ENCODE data around the gene B4GALT1. TPM values are rescaled to one million over a fixed set of nuclear protein-coding genes. Genes with fewer than 3 reads are reported as not detected.

B4GALT1 gene
- total and polyA plus RNA-seq, 10 donors, result 18.1 to 111 (median 82.7) TPM

DNA sequence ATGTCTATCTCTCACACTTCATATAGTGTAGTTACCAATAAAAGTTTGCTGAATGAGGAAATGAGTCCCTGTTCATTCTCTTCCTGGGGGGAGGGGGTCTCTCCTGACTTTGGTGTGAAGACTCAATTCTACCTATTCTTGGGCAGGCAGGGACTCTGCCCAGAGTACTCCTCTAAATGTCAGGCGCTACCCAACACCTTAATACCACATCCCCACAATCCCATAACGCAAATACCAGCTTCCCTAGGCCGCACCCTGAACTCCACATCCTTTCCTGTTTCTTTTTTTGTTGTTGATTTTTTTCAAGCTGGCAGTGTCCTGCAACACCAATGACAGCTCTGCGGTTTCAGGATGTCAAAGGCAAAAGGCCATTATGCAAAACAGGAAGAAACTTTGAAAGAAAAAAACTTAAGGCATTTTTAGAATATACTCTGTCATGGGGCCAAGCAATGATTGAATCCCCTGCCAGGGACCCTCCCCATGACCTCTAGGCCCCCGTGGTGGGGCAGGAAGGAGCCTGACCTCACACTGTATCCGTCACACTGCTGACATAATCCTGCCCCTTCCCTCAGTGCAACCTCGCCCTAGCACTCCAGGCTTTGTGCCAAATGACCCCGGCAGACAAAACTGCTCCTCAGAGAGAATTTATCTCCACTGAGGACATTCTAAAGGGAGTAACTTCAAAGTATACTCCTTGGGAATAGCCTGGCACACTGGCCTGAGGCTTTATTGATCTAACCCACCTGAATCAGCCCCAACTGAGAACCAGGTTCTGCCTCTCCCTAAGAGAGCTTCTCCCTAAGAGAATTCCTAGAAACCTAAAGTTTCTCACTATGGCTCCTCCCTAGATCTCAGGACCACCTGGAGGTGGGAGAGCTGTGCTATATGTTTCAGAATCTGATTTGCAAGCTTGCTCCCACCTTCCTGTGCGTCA lies 8.0 kb downstream of the B4GALT1 start:
- WGBS, 5 donors, result 3 to 6% (median 5%) methylated on average over 8 to 9 of the region's 9 CpGs
- peak overlapping the region in 4 of 8 donors; percentile 1 to 81 (median 8) for H3K4me3 ChIP-seq
- TF ChIP-seq POLR2AphosphoS5 (IDR thresholded peaks at IDR 0.05) (peak in 2 of 3 donors; percentile 85), POLR2A (IDR thresholded peaks at IDR 0.05) (no peak)
- H3K27me3 ChIP-seq (replicated peaks in 1 of 7), result no peaks in the 10 kb centered on the region
- no peaks in the 10 kb centered on the region for H3K36me3 ChIP-seq
- H3K27ac ChIP-seq, result peak overlapping the region; percentile 86 to 99 (median 98)
- peaks cover 86 to 100% (median 99%) of the 10 kb centered on the region in 6 donors for H3K4me1 ChIP-seq
- intact Hi-C loops (cut with DNase I; ENCODE audit: low total_unique reads), result no loop called here
- peak; percentile 89 for DNase-seq
- H3K9me3 ChIP-seq, result no peaks in the 10 kb centered on the region

DNA sequence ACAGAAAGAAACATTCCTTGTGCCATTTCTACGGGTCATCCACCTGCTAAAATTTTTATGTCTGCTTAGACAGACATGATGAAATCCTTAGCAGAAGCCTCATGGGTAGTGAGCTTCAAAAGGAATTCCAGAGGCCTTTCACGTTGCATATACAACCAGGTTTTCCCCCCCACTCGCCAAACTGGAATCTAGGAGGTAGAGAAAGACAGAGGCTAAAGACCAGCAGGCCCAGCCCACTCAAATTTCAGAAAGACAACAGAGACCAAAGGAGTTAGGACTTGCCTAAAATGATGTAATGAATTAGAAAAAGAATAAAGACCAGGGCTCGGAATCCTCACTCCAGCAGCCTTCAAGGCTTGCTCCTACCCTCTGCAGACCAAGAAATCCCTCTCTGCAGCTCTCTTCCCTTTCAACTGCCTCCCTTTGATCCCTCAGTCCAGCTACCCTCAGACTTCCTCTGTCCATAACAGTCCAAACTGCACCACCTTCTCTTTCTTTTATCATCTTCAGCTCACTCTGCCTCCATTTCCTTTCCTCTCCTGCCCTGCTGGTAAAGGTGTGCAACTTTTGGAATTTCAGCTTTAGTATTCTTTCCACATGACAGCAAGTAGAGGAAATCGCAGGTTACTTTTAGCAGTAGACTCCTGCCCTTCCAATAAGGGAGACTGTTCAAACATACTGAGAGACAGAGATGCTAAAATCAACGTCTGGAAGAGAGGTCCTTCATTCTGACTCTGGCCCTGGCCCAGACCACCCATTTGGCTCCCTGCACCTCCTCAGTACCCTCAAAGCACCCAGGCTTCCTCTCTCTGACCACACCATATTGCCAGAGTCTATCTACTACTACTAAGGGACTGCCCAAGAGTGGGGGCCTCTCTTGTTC lies 8.9 kb downstream of the B4GALT1 start:
- Histone ChIP-seq H3K4me3 (peak overlapping the region in 3 of 8 donors; percentile 1 to 81 (median 4)), H3K36me3 (no peaks in the 10 kb centered on the region), H3K27me3 (replicated peaks in 1 of 7) (no peaks in the 10 kb centered on the region), H3K27ac (peak overlapping the region; percentile 86 to 99 (median 98)), H3K9me3 (no peaks in the 10 kb centered on the region), H3K4me1 (peaks cover 83 to 100% (median 98%) of the 10 kb centered on the region in 6 donors)
- DNase-seq, result no peak
- intact Hi-C loops (cut with DNase I; ENCODE audit: low total_unique reads), result no loop called here
- WGBS, 5 donors, result 41 to 57% (median 44%) methylated on average over 6 of the region's 6 CpGs
- no peak for TF ChIP-seq POLR2A (IDR thresholded peaks at IDR 0.05)
- TF ChIP-seq, protein P1, sequence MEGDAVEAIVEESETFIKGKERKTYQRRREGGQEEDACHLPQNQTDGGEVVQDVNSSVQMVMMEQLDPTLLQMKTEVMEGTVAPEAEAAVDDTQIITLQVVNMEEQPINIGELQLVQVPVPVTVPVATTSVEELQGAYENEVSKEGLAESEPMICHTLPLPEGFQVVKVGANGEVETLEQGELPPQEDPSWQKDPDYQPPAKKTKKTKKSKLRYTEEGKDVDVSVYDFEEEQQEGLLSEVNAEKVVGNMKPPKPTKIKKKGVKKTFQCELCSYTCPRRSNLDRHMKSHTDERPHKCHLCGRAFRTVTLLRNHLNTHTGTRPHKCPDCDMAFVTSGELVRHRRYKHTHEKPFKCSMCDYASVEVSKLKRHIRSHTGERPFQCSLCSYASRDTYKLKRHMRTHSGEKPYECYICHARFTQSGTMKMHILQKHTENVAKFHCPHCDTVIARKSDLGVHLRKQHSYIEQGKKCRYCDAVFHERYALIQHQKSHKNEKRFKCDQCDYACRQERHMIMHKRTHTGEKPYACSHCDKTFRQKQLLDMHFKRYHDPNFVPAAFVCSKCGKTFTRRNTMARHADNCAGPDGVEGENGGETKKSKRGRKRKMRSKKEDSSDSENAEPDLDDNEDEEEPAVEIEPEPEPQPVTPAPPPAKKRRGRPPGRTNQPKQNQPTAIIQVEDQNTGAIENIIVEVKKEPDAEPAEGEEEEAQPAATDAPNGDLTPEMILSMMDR (IDR thresholded peaks at IDR 0.05 in 8 of 11, conservative IDR thresholded peaks at IDR 0.05 in 3 of 11), result no peak
- TF ChIP-seq POLR2AphosphoS5 (IDR thresholded peaks at IDR 0.05), result no peak

DNA sequence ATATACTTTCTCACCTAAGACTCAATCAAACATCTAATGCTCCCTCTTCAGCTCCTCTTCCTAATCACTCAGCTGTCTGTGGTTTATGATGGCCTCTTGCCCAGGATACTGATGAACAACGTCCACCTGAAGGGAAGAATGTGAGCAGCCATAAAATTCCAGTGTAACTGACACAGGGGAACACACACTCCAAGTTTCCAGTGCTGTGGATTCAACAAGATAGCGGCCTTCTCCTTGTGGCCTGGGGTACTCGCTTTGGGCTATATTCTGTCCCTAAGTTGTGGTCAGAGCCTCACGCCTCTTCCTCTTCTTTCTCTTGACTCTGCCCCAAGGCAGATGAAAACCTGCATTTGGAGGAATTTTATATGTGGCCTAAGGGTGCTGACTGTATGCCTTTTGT lies 11.7 kb downstream of the B4GALT1 start:
- Histone ChIP-seq H3K36me3 (no peaks in the 10 kb centered on the region), H3K27ac (peak overlapping the region; percentile 15 to 99 (median 98)), H3K4me3 (peak overlapping the region in 1 of 8 donors; percentile 33), H3K27me3 (replicated peaks in 1 of 7) (no peaks in the 10 kb centered on the region), H3K4me1 (peaks cover 83 to 100% (median 98%) of the 10 kb centered on the region in 6 donors), H3K9me3 (no peaks in the 10 kb centered on the region)
- intact Hi-C loops (cut with DNase I; ENCODE audit: low total_unique reads), result no loop called here
- no peak for DNase-seq
- WGBS, 5 donors, result 40 to 68% (median 58%) methylated on average over 4 of the region's 4 CpGs
- TF ChIP-seq POLR2AphosphoS5 (IDR thresholded peaks at IDR 0.05) (no peak), POLR2A (IDR thresholded peaks at IDR 0.05) (no peak)
- TF ChIP-seq, protein P1 (IDR thresholded peaks at IDR 0.05 in 8 of 11, conservative IDR thresholded peaks at IDR 0.05 in 3 of 11), result no peak

DNA sequence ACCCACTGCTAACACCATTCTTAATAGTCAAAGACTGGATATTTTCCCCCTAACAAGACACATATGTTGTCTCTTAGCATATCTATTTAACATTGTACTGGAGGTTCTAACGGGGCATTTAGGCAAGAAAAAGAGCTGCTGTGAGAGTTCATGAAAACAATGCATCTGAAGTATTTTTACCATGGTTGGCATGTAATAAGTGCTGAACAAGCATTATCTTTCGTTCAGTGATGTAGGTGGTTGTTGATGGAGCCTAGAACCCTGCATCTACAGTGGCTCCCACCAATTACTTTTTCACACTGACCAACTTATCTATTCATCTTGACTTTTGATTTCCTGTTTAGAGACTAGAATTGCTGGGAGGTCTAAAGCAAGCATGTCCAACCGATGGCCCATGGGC lies 12.8 kb downstream of the B4GALT1 start:
- Histone ChIP-seq H3K36me3 (no peaks in the 10 kb centered on the region), H3K4me1 (peaks cover 73 to 99% (median 96%) of the 10 kb centered on the region in 6 donors), H3K27ac (peak overlapping the region; percentile 39 to 99 (median 98)), H3K27me3 (replicated peaks in 1 of 7) (no peaks in the 10 kb centered on the region), H3K9me3 (no peaks in the 10 kb centered on the region), H3K4me3 (no peak overlapping the region)
- intact Hi-C loops (cut with DNase I; ENCODE audit: low total_unique reads), result no loop called here
- DNase-seq, result no peak
- TF ChIP-seq POLR2A (IDR thresholded peaks at IDR 0.05) (no peak), POLR2AphosphoS5 (IDR thresholded peaks at IDR 0.05) (no peak)
- TF ChIP-seq, protein P1 (IDR thresholded peaks at IDR 0.05 in 8 of 11, conservative IDR thresholded peaks at IDR 0.05 in 3 of 11), result no peak
- 47 to 53% (median 51%) methylated on average over 3 of the region's 3 CpGs for WGBS, 5 donors

Measured in spleen (tissue), 11 donors.